DND-41 (cell line): ENCODE measurements around the gene FOSB.

Experiments
- ATAC-seq: fragments of 200-7000 bp; cut with Tn5 transposase; 3 replicates; pipeline ENCODE4 v1.9.1; 2021; ENCODE audit warnings: low read depth; ENCODE audit not compliant: insufficient read depth
- DNase-seq: peaks from one replicate; pipeline ENCODE4 v3.0.0-alpha.2; 2020
- H2AFZ ChIP-seq: 2 replicates; pipeline ENCODE4 v1.6.0; 2012; ENCODE audit warnings: low read depth, low read length
- H3K27ac ChIP-seq: 2 replicates; pipeline ENCODE4 v1.5.1; 2012; ENCODE audit warnings: low read length, inconsistent platforms
- H3K27me3 ChIP-seq: fragments of 200-600 bp; sonication (generic); 2 replicates; pipeline ENCODE4 v1.6.0; 2012; ENCODE audit warnings: low read length, mild to moderate bottlenecking, inconsistent platforms; ENCODE audit not compliant: insufficient read depth, poor library complexity
- H3K36me3 ChIP-seq: 2 replicates; pipeline ENCODE4 v1.5.1; 2012; ENCODE audit warnings: low read length, inconsistent platforms; ENCODE audit not compliant: insufficient read depth
- H3K4me1 ChIP-seq: 2 replicates; pipeline ENCODE4 v1.5.1; 2012; ENCODE audit warnings: mild to moderate bottlenecking, low read length; ENCODE audit not compliant: insufficient read depth
- H3K4me2 ChIP-seq: 2 replicates; pipeline ENCODE4 v1.6.0; 2012; ENCODE audit warnings: mild to moderate bottlenecking, moderate library complexity, low read length, inconsistent platforms; ENCODE audit not compliant: insufficient read depth
- H3K4me3 ChIP-seq, 2 experiments: fragments of 200-600 bp in 1 of 2; shearing (Covaris generic) in 1 of 2; 2 replicates each; pipeline ENCODE4 v1.5.1; 2012 to 2016; ENCODE audit warnings: inconsistent platforms in 2 of 2, low read length in 2 of 2, mild to moderate bottlenecking in 2 of 2, low read depth in 1 of 2, moderate library complexity in 1 of 2
- H3K79me2 ChIP-seq: 2 replicates; pipeline ENCODE4 v1.6.0; 2012; ENCODE audit warnings: low read length, inconsistent platforms; ENCODE audit not compliant: insufficient read depth
- H3K9ac ChIP-seq: 2 replicates; pipeline ENCODE4 v1.6.0; 2012; ENCODE audit warnings: low read depth, mild to moderate bottlenecking, inconsistent platforms, low read length, moderate library complexity
- H3K9me3 ChIP-seq: 2 replicates; pipeline ENCODE4 v1.5.1; 2012; ENCODE audit warnings: low read length, moderate library complexity, mild to moderate bottlenecking, inconsistent platforms; ENCODE audit not compliant: insufficient read depth, severe bottlenecking
- H4K20me1 ChIP-seq: 2 replicates; pipeline ENCODE4 v1.6.0; 2012; ENCODE audit warnings: low read length; ENCODE audit not compliant: insufficient read depth
- EZH2 ChIP-seq: IDR thresholded peaks from 3 replicates; pipeline ENCODE4 v1.6.1; 2012; ENCODE audit warnings: borderline replicate concordance, low read depth, mild to moderate bottlenecking, moderate library complexity, low read length, inconsistent platforms; ENCODE audit not compliant: severe bottlenecking
- TF ChIP-seq, protein P1 (sequence below): IDR thresholded peaks from 2 replicates; pipeline ENCODE4 v1.5.1; 2012; ENCODE audit warnings: borderline replicate concordance, low read length, moderate library complexity, mild to moderate bottlenecking; ENCODE audit not compliant: poor library complexity, severe bottlenecking; ENCODE audit errors: extremely low read depth

Gene FOSB

DNA sequence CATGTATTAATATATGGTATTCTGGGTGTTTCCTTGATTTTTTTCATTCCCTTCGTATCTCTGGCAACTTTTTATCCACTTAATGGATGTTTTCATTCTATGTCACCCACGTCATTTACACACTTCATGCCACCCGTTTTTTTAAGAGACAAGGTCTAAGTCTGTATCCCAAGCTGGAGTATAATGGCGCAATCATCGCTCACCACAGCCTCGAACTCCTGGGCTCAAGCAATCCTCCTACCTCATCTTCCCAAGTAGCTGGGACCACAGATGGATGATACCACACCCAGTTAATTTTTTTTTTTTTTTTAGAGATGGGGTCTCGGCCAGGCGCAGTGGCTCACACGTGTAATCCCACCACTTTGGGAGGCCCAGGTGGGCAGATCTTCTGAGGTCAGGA is 36.1 kb downstream of the FOSB start:
- Histone ChIP-seq H3K4me1 (peaks cover 19% of the 10 kb centered on the region), H4K20me1 (peaks cover 10% of the 10 kb centered on the region; the same call in 1 of the 2 replicates), H3K4me2 (no peak overlapping the region), H3K79me2 (peaks cover 16% of the 10 kb centered on the region), H3K27me3 (no peaks in the 10 kb centered on the region), H3K36me3 (no peaks in the 10 kb centered on the region), H3K27ac (no peak overlapping the region), H3K4me3 (no peak overlapping the region), H2AFZ (no peak overlapping the region), H3K9me3 (no peaks in the 10 kb centered on the region), H3K9ac (no peak overlapping the region)
- no peak for TF ChIP-seq EZH2
- TF ChIP-seq, protein P1, sequence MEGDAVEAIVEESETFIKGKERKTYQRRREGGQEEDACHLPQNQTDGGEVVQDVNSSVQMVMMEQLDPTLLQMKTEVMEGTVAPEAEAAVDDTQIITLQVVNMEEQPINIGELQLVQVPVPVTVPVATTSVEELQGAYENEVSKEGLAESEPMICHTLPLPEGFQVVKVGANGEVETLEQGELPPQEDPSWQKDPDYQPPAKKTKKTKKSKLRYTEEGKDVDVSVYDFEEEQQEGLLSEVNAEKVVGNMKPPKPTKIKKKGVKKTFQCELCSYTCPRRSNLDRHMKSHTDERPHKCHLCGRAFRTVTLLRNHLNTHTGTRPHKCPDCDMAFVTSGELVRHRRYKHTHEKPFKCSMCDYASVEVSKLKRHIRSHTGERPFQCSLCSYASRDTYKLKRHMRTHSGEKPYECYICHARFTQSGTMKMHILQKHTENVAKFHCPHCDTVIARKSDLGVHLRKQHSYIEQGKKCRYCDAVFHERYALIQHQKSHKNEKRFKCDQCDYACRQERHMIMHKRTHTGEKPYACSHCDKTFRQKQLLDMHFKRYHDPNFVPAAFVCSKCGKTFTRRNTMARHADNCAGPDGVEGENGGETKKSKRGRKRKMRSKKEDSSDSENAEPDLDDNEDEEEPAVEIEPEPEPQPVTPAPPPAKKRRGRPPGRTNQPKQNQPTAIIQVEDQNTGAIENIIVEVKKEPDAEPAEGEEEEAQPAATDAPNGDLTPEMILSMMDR, result no peak
- DNase-seq, result no peak
- ATAC-seq, result no peak

DNA sequence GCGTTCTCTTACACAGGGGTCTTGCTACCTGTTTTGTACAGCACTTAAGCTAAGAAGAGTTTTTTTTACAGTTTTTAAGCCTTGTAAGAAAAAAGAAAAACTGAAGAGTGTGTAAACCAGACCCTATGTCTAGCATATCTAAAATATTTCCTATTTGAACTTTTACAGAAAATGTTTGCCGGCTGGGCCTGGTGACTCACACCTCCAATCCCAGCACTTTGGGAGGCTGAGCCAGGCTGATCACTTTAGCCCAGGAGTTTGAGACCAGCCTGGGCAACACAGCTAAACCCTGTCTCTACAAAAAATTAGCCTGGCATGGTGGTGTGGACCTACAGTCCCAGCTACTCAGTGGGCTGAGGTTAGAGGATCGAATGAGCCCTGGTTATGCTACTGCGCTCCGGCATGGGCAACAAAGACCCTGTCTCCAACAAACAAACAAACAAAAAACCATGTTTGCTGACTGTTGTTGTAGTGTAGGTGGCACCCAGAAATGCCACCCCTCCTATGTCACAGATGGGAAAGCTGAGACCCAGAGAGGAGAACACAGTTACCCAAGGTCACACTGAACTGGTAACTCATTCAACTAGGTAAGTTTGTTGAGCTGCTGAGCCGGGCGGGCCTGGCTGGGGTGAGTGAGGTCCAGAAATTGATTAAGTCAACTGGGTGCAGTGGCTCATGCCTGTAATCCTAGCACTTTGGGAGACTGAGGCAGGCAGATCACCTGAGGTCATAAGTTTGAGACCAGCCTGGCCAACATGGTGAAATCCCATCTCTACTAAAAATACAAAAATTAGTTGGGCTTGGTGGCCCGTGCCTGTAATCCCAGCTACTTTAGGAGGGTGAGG is 37.6 kb downstream of the FOSB start:
- H3K27ac ChIP-seq, result no peak overlapping the region
- no peak overlapping the region for H2AFZ ChIP-seq

DNA sequence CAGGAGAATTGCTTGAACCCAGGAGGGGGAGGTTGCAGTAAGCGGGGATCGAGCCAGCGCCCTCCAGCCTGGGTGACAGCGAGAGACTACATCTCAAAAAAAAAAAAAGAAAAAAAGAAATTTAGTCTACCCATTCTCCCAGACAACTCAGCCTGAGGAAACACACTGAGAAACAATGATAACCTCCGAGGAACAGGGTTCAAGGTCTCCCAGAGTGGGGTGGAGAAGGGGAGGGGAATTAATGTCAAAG is 38.1 kb downstream of the FOSB start:
- no peaks in the 10 kb centered on the region for H3K9me3 ChIP-seq
- H3K27me3 ChIP-seq, result no peaks in the 10 kb centered on the region
- H3K9ac ChIP-seq, result peak overlapping the region; percentile 90
- H3K79me2 ChIP-seq, result peaks cover 19% of the 10 kb centered on the region
- H4K20me1 ChIP-seq, result peaks cover 18% of the 10 kb centered on the region; the same call in 1 of the 2 replicates
- H2AFZ ChIP-seq, result peak overlapping the region; percentile 81
- DNase-seq, result no peak
- peaks cover 27% of the 10 kb centered on the region for H3K4me1 ChIP-seq
- TF ChIP-seq EZH2, result no peak
- TF ChIP-seq, protein P1, result no peak
- peak overlapping the region; percentile 99 for H3K4me2 ChIP-seq
- H3K4me3 ChIP-seq, result peak overlapping the region; percentile 94 to 97; a peak in 3 of 4 replicates
- no peaks in the 10 kb centered on the region for H3K36me3 ChIP-seq
- ATAC-seq, result no peak
- peak overlapping the region; percentile 72 for H3K27ac ChIP-seq

More for the DNA sequence above, 37.6 kb downstream of the FOSB start:
- no peak for DNase-seq
- Histone ChIP-seq H3K9ac (no peak overlapping the region; the same call in 1 of the 2 replicates), H3K4me1 (peaks cover 27% of the 10 kb centered on the region), H3K9me3 (no peaks in the 10 kb centered on the region), H3K4me3 (no peak overlapping the region), H3K27me3 (no peaks in the 10 kb centered on the region), H4K20me1 (peaks cover 17% of the 10 kb centered on the region; the same call in 1 of the 2 replicates), H3K79me2 (peaks cover 18% of the 10 kb centered on the region), H3K4me2 (peak overlapping the region; percentile 99; the same call in 1 of the 2 replicates), H3K36me3 (no peaks in the 10 kb centered on the region)
- TF ChIP-seq, protein P1, result no peak
- TF ChIP-seq EZH2, result no peak
- ATAC-seq, result no peak
